Measurements from ENCODE around the gene ITK. TPM values are rescaled to one million over a fixed set of nuclear protein-coding genes. Genes with fewer than 3 reads are reported as not detected.

Gene ITK
- total RNA-seq, 4 donors from 2014 or later = 0.80 to 6.3 (median 1.6) TPM

GRCh38 chr5:157269761-157270272 lies 89.2 kb downstream of the ITK start:
- Histone ChIP-seq H3K4me1 (peaks cover 16 to 22% (median 19%) of the 10 kb centered on the region in 4 donors), H3K9me3 (no peaks in the 10 kb centered on the region), H3K27ac (replicated peaks in 1 of 4) (no peak overlapping the region), H3K36me3 (no peaks in the 10 kb centered on the region), H3K27me3 (peaks cover 0 to 6% (median 0%) of the 10 kb centered on the region in 4 donors), H3K4me3 (no peak overlapping the region)
- WGBS = 89% methylated on average over 4 of the region's 4 CpGs
- no peak for DNase-seq (ENCODE audit: extremely low spot score)
- intact Hi-C loops (cut with DNase I) = loop anchor here (10.0 kb wide), 1 partner anchor 125 kb away; the partner anchor contains the start of gene MED7
- TF ChIP-seq POLR2A (IDR thresholded peaks at IDR 0.05; ENCODE audit: low read depth) (no peak), POLR2AphosphoS5 (IDR thresholded peaks at IDR 0.05) (no peak), EP300 (IDR thresholded peaks at IDR 0.05) (no peak), CTCF (IDR thresholded peaks at IDR 0.05) (no peak)

GRCh38 chr5:157270771-157271170 lies 90.1 kb downstream of the ITK start:
- 75% methylated on average over 3 of the region's 3 CpGs for WGBS
- Histone ChIP-seq H3K4me1 (peaks cover 11 to 22% (median 13%) of the 10 kb centered on the region in 4 donors), H3K27ac (replicated peaks in 1 of 4) (no peak overlapping the region)

GRCh38 chr5:157271740-157272271 lies 91.2 kb downstream of the ITK start:
- H3K4me3 ChIP-seq = no peak overlapping the region
- no peak overlapping the region for H3K27ac ChIP-seq (replicated peaks in 1 of 4)
- H3K36me3 ChIP-seq = no peaks in the 10 kb centered on the region
- peaks cover 0 to 6% (median 0%) of the 10 kb centered on the region in 4 donors for H3K27me3 ChIP-seq
- intact Hi-C loops (cut with DNase I) = no loop called here
- DNase-seq (ENCODE audit: extremely low spot score) = no peak
- 84% methylated on average over 12 of the region's 12 CpGs for WGBS
- no peak for TF ChIP-seq CTCF (IDR thresholded peaks at IDR 0.05)
- peak in 1 of 2 donors; percentile 15 for TF ChIP-seq POLR2AphosphoS5 (IDR thresholded peaks at IDR 0.05)
- no peaks in the 10 kb centered on the region for H3K9me3 ChIP-seq
- H3K4me1 ChIP-seq = peaks cover 3 to 17% (median 6%) of the 10 kb centered on the region in 4 donors

More at GRCh38 chr5:157270771-157271170, 90.1 kb downstream of the ITK start:
- TF ChIP-seq EP300 (IDR thresholded peaks at IDR 0.05) (no peak), POLR2AphosphoS5 (IDR thresholded peaks at IDR 0.05) (no peak), POLR2A (IDR thresholded peaks at IDR 0.05; ENCODE audit: low read depth) (no peak), CTCF (IDR thresholded peaks at IDR 0.05) (no peak)
- Histone ChIP-seq H3K9me3 (no peaks in the 10 kb centered on the region), H3K4me3 (no peak overlapping the region), H3K27me3 (peaks cover 0 to 6% (median 0%) of the 10 kb centered on the region in 4 donors), H3K36me3 (no peaks in the 10 kb centered on the region)
- intact Hi-C loops (cut with DNase I) = no loop called here
- no peak for DNase-seq (ENCODE audit: extremely low spot score)

- H3K27ac ChIP-seq (replicated peaks in 1 of 4) = no peak overlapping the region
- TF ChIP-seq EP300 (IDR thresholded peaks at IDR 0.05) = no peak
- TF ChIP-seq POLR2AphosphoS5 (IDR thresholded peaks at IDR 0.05) = no peak
- TF ChIP-seq POLR2A (IDR thresholded peaks at IDR 0.05; ENCODE audit: low read depth) = no peak
- TF ChIP-seq CTCF (IDR thresholded peaks at IDR 0.05) = no peak
- H3K9me3 ChIP-seq = no peaks in the 10 kb centered on the region
- intact Hi-C loops (cut with DNase I) = no loop called here
- H3K27me3 ChIP-seq = no peaks in the 10 kb centered on the region
- H3K4me1 ChIP-seq = peaks cover 0 to 14% (median 0%) of the 10 kb centered on the region in 4 donors
- 79% methylated on average over 1 of the region's 1 CpG for WGBS
- no peak overlapping the region for H3K4me3 ChIP-seq
- no peaks in the 10 kb centered on the region for H3K36me3 ChIP-seq
- no peak for DNase-seq (ENCODE audit: extremely low spot score)
These were observed 92.5 kb downstream of the ITK start for GRCh38 chr5:157273131-157273556.
